GM21737 (cell line): ENCODE data around the gene LIG1.

Experiments used
- ATAC-seq: cut with Tn5 transposase; IDR thresholded peaks from one replicate; pipeline ENCODE4 v1.9.1; 2021; ENCODE audit warnings: mild to moderate bottlenecking, moderate library complexity; ENCODE audit not compliant: unreplicated experiment

LIG1 gene

DNA sequence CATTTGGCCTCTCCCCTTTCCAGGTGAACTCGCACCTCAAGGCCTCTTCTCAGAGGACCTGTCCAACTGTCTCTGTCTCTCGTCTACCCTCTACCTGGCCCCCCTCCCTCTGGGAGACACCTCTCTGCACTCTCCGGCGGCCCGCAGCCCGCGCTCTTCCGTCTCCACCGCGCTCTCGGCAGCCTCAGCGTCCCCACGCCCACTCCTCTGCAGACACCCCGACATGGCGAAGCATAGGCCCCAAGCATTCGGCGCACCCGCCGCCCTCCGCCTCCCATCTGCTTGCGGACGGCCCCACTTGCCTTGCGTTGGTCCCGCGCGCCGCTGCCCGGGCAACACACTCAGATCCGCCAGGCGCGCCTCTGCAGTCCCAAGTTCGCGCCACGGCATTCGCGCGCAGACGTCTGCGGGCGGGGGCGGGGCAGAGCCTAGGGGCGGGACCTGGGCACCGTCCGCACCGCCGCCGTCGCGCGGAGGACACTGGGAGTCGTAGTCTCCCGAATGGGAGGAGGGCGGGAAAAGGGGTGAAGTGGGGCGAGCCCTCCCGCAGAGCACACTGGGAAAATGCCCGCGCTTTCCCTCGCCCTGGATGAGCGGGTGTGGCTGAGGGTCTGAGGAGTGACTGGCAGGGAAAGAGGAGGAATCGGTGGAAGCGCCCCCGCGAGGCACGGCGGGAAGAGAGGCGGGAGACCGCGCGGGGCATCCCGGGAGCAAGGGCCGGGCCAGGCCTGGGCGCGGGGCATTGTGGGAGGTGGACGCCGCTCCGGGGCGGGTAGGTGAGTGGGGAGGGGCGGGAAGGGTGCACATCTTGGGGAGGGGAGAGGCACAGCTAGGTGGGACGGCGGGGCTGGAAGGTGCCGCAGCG is at the start of gene LIG1, which contains the start of gene ZSWIM9:
Gene LIG1, minus strand, starts transcription at position 406 of the 865 bp plus-strand sequence. CDS start 4,778 bp downstream, outside the sequence.
Gene ZSWIM9, plus strand, starts transcription at position 742 of the 865 bp plus-strand sequence. CDS start 1,123 bp downstream, outside the sequence.
- ATAC-seq: peak; percentile 77

DNA sequence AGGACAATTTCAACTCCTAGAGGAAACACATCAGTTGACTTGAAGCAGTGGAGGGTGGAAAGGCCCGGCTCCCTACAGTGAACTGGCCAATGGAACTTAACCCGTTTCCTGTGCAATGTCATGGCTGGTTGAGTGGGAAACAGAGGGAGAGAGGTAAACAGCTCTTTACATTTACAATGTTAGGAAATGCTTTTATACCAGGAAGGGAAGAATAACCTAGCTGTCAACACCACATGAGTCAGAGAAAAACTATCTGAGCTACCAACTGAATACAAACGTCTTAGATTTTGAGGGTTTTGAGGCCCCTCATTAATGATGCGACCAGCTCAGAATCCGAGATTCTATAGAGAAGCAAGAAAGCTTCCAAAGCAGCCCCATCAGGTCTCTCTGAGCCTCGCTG is 48.9 kb upstream of the LIG1 start:
- ATAC-seq: no peak

DNA sequence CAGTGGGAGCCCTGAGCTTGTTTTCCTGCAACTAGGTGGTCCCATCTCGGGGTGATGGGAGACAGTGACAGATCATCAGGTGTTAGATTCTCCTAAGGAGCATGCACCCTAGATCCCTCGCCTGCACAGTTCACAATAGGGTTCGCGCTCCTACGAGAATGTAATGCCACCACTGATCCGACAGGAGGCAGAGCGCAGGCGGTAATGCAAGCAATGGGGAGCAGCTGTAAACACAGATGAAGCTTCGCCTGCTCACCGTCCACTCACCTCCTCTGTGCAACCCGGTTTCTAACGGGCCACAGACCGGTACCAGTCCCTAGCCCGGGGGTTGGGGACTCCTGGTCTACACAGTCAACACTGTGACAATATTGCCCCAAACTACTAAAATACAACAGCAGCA is 46.8 kb upstream of the LIG1 start:
- no peak for ATAC-seq

DNA sequence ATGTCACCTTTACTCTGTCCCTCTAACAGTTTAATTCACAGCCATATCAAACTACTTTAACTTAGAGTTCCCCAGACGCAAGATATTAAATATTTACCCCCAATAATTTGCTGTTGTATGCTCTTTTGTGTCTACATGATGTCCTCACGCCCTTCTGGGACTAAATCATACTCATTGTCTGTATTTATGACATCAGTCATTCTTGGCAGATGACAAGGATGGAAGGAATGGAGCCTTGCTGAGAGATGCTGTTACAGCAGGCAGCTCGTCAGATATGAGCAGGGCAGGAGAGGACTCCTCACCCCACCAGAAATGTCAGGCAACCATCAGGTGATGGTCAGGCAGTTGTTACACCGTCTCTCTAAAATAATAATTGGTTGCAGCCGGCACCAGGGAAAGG is 43.8 kb upstream of the LIG1 start:
- no peak for ATAC-seq

GRCh38 chr19:48210005-48210404 is 39.9 kb upstream of the LIG1 start:
- ATAC-seq: no peak

GRCh38 chr19:48206397-48207093 is 36.4 kb upstream of the LIG1 start:
- no peak for ATAC-seq

- peak; percentile 82 for ATAC-seq
Measured at GRCh38 chr19:48203794-48204628, 33.9 kb upstream of the LIG1 start.

GRCh38 chr19:48203222-48203793 is 33.2 kb upstream of the LIG1 start:
- no peak for ATAC-seq

GRCh38 chr19:48196933-48197665 is 27.0 kb upstream of the LIG1 start:
- ATAC-seq: no peak

- no peak for ATAC-seq
Measured at GRCh38 chr19:48196321-48196763, 26.2 kb upstream of the LIG1 start.

DNA sequence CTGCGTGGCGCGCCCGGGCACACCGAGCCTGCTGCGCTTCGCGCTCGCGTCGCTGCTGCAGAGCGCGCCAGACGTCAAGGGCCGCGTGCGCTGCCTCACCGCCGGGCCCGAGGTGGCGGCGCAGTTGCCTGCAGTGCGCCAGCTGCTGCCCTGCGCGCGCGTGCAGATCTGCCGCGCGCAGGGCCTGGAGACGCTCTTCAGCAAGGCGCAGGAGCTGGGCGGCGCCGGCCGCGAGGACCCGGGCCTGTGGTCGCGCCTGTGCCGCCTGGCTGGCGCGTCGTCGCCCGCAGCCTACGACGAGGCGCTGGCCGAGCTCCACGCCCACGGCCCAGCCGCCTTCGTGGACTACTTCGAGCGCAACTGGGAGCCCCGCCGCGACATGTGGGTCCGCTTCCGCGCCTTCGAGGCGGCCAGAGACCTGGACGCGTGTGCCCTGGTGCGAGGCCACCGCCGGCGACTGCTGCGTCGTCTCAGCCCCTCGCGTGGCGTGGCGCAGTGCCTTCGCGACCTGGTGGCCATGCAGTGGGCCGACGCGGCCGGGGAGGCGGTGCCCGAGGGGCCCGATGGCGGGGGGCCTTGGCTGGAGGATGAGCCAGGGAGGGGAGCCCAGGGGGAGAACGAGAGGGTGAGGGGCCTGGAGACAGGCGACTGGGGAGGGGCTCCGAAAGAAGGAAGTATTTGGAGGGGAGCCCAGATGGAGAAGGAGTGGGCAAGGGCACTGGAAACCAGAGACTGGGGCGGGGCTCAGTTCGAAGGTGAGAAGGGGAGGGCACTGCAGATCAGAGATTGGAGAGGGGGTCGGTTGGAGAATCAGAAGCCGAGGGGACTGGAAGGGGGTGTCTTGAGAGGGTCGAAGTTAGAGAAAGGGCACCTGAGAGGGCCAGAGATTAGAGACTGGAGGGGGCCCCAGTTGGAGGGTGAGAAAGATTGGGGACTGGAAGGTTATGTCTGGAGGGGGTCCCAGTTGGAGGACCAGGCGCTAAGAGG is 25.0 kb upstream of the LIG1 start:
- no peak for ATAC-seq

DNA sequence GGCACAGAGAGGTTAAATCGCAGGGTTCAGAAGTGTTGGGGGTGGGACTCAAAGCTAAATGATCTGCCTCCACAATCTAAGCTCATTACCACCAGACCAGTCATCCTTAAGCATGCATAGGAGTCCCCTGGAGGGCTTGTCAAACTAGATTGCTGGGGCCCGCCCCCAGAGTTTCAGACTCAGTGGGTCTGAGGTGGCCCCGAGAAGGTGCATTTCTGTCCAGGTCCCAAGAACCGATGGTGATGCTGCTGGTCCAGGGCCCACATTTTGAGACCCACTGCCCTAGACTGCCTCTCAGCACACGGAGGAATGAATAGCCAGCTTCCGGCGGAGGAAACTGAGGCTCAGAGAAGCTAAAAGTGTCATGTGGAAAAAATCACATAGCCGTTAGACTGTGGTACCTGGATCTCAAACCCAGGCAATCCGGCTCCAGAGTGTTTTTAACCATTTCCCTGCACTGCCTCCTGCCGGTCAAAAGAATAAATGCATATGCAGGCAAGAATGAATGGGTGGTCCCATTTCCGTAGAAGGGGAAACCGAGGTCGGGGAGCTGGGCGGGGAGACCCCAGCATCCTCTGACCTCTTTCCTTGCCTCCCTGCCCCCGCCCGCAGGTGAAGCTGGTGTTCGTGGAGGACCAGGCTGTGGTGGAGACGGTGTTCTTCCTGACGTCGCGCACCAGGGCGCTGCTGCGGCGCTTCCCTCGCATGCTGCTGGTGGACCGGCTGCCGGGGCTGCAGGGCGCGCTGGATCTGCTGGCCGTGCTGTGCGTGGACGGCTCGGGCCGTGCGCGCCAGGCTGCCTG is 24.1 kb upstream of the LIG1 start:
- no peak for ATAC-seq

DNA sequence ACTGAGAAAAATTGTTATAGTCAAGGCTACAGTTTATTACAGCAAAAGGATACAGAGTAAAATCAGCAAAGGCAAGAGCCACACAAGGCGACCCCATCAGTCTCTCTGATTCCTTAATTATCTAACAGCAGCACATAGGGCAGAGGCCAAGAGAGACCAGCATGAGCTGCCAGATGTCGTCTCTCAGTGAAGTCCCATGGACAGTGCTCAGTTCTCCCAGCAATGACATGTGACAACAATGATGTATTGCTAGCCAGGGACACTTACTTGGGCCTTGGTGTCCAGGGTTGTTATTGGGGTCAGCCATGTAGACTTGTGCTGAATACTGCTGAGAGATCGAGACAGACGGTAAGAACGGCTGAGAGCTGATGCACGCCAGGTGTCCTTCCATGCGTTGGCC is 22.6 kb upstream of the LIG1 start:
- ATAC-seq: no peak

DNA sequence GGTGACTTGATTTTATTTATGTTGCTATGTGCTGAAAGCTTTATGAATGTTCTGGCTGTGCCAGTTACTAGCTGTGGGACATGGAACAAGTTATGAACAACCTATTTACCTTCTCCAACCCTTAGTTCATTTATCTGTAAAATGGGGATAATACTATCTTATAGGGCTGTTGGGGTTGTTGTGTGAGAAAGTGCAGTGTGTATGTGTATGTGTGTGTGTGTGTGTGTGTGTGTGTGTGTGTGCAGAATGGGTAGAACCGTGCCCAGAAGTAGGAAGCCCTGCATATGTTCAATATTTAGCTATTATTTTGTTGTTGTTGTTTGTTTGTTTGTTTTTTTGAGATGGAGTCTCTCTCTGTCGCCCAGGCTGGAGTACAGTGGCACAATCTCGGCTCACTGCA is 20.7 kb upstream of the LIG1 start:
- no peak for ATAC-seq

GRCh38 chr19:48190288-48190884 is 20.2 kb upstream of the LIG1 start:
- no peak for ATAC-seq

DNA sequence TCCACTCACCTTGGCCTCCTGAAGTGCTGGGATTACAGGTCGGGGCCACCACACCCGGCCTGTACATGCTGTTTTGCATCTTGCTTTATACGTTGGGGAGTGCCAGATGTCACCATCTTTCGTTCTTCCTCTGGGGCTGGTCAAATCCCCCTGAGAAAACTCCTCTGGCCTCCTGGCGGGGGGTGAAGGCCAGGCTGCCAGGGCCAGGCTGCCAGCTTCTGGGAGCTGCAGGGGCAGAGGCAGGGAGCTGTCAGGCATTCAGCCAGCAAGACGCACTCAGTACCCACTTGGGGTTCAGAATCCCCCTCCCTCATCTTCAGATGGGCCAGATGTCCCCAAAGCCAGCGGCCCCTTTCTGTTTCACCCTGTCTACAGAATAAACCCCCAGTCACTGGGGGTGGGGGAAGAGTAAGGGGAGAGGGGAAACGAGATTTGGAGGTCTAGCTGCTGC is 16.4 kb upstream of the LIG1 start:
- ATAC-seq: peak; percentile 65

- ATAC-seq: peak; percentile 40
Measured at GRCh38 chr19:48186015-48186414, 15.9 kb upstream of the LIG1 start.

- no peak for ATAC-seq
Measured at GRCh38 chr19:48183356-48183755, 13.2 kb upstream of the LIG1 start.
